Stimulated activated CD8-positive, alpha-beta memory T cell treated with anti-CD3 and anti-CD28 coated beads, Interleukin-15, amount 100 ng/mL, for 48 hours (primary cell): ENCODE data around the gene MRPL17.

Experiments
- DNase-seq, 2 donors: peaks; one replicate each; pipeline ENCODE4 v3.0.0-alpha.2; 2020; ENCODE audit warnings: low read depth in 2 of 2

MRPL17 gene

DNA sequence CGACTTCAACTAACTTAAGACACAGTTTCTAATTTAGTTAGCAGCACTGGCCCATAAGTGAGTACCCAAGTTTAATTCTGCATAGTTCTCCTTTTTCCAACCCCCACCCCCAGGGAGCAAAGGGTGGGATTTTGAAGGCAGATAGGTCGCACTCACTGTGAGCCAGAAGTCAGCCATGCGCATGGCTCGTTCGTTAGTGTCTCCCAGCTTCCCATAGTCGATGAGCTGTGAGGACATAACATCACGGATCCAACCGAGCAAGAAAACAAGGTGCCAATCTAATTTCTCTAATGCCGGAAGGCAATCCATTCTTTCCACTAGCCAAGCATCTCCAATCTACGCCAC, 577 bp downstream of the MRPL17 start:
- no peak for DNase-seq

DNA sequence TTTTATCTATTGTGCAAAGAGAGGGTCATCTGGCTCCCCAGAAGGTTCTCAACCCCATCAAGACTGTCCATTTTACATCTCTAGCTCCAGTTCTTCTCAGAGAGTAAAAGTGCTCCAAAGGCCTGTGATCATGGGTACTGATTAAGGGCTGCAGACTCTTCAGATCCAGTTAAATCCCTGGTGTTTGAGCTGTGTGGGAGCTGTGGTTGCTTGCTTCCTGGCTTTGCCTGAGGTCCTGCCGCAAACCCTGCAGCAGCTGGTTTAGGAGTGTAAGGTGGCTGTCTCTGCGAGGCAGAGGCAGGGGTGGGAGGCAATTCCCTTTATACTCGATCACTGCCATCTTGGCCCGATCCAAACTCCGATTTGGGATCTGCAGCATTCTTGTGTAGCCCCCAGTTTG, 1.2 kb downstream of the MRPL17 start:
- DNase-seq: no peak

DNA sequence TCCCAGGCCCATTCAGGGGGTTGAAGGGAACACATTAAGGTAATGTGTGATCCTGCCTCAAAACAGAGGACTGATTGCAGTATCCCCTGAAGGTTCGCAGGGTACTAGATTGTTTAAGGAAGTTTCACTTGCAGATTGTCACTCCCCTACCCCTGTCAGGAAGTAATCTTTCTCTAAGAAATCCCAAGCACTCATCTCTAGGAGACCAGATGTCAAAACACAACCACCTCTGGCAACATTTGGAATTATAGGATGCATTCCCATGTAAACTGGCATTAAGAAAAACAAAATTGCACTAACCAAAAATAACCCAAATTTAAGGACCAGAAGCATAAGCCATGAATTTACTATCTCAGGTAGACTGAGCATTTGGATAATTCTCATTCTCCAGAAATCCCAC, 1.6 kb downstream of the MRPL17 start:
- no peak for DNase-seq

DNA sequence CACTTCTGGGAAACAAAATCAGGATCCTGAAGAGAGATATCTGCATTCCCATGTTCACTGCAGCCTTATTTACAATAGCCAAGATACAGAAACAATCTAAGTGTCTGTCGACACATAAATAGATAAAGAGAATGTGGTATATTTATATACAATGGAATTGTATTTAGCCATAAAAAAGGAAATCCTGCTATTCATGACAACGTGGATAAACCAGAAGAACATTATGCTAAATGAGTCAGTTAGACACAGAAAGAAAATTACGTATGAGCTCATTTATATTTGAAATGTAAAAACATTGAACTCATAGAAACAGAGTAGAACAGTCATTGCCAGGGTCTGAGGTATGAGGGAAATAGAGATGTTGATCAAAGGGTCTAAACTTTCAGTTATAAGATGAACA, 6.1 kb downstream of the MRPL17 start:
- no peak for DNase-seq

DNA sequence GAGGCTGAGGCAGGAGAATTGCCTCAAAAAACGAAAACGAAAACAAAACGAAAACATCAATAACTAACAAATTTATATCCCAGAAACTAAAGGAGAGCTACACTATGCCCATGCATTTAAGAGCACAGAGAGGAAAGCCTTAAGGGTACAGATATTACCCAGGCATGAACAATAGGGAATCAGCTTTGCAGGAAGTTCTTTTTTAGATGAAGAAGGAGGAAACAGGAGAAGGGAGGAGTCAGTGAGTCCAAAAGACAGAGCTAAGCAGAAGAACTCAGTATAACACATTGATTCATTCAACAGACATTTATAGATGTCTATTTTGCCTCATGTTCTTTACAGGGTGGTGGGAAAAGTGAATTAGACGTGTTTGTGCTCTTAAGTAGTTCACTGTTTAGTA, 8.3 kb downstream of the MRPL17 start:
- DNase-seq: no peak

DNA sequence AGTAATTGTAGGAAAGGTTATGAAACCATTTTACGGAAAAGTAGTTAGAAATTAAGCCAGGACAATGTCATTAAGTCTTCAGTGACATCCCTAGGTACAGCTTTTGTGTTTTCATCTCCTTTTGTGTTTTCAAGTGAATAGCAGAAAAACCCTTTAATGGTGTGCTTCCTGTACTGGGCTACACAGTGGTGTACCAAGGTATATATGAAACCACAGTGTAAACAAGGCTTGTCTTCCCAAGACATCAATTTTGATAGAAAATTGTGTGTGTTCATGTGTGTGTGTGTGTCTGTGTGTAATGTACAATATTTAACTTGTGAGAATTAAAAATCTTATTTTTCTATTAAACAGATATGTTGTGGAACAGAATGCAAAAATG, 8.9 kb downstream of the MRPL17 start:
- DNase-seq: no peak

DNA sequence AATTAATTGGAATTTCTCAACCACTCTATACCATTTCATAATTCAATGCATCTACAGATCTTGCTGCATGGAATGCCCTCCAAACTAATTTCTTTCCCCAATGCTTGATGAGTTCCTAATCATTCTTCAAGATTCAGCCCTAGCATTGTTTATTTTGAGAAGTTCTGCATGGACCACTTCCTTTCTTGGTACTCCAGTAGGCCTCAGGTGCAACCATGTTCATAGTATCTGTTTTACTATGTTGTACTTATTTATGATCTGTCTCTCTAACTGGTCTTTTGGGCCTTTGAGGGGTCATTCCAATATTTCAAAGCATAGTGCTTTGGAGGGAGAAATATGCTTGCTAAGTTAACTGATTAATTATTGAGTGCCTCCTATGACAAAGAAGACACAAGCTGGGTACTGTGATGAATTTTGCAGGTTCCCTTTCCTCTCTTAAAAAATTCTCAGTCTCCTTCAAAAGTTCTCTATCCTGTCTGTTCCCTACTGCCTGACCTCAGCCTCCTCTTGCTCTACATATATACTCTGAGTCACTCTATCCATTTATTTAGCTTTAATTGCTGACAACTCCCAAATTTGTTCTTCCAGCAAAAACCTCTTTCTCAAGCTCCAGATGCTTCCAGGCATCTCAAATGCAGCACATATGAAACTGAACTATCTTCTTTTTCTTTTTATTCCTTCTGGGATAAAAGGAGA, 9.5 kb downstream of the MRPL17 start:
- DNase-seq: no peak

DNA sequence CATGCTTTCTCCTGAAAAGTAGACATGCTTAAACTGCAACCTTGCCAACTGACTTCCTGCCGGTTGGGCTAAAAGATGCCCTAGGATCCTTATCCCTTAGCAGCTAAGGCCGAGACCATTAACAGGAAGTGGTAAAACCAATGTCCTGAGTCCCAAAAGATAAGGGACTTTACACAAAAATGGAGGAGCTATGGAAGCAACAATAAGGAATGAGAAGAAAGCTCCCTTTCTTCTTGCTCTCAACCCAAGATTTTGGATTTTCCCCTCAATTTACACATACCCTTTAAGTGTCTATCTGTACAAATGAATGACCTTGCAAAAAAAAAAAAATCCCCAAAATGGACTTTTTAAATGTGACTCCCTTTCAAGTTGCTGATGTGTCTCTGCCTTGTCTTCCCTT, 11.1 kb downstream of the MRPL17 start:
- DNase-seq: no peak

DNA sequence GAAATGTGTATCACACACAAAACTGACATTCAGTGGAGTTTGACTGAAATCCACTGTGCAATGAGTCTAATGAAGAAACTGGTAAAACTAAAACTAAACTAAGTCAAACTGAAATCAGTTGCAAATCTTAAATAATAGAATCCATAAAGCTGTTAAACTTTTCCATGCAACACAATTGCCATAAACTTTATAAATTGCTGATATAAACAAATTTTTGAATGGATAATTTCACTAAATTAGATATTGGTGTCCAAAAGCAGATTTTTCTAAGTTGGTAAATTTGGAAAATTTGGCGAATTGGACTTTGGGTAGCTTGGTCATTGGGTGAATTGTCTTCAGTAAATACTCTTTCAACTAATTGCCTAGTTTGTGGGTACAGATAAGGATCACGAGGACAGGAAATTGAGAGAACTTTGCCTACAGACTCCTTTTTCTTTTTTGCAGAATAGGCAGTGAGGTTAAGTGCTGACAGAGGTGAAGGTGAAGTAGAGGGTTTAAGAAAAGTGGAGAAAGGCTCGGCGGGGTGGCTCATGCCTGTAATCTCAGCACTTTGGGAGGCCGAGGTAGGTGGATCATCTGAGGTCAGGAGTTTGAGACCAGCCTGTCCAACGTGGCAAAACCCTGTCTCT, 12.8 kb downstream of the MRPL17 start:
- no peak for DNase-seq

DNA sequence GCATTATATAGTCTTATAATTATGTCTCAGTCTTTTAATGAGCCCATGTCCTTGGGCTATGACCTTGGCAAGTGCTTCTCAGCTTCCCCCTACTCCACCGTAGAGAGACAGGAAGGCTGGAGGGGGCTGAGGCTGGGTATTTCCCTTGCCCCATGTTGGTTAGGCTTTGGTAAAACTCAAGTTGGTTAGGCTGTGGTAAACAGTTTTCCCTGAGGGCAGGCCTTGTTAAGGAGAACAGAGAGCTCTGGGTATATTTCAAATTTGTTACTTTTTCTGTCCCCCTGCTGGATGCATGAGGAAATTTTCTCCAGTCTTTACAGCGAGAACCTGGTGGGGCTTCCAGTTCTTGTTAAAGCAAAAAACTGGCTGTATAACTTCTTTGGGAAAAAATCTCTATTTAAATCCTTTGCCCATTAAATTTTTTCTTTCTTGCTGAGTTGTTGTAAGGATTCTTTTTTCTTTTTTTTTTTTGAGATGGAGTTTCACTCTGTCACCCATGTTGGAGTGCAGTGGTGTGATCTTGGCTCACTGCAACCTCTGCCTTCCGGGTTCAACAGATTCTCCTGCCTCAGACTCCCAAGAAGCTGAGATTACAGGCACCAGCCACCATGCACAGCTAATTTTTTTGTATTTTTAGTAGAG, 15.3 kb downstream of the MRPL17 start:
- no peak for DNase-seq

DNA sequence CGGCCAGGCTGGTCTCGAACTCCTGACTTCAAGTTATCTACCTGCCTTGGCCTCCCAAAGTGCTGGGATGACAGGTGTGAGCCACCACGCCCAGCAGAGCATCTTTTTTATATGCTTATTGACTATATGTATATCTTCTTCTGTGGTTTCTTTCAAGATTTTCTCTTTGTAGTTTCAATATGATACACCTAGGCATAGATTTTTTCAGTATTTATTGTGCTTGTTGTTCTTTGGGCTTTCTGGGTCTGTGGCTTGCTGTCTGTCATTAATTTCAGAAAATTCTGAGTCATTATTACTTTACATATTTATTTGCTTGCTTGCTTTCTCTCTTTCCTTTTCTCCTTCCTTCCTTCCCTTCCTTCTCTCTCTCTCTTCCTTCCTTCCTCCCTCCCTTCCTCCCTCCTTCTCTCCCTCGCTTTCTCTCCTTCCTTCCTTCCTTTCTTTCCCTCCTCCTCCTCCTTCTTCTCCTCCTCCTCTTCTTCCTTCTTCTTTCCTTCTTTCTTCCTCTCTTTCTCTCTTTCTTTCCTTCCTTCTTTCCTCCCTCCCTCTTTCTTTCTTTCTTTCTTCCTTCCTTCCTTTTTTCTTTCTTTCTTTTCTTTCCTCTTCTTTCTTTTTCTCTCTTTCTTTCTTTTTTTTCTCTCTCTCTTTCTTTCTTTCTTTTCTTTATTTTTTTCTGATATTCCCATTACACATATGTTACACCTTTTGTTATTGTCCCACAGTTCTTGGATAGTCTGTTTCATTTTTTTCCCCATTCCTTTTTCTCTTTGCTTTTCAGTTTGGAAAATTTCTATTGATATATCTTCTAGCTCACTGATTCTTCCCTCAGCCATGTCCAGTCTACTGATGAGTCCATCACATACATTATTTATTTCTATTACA, 16.6 kb downstream of the MRPL17 start:
- DNase-seq: no peak

DNA sequence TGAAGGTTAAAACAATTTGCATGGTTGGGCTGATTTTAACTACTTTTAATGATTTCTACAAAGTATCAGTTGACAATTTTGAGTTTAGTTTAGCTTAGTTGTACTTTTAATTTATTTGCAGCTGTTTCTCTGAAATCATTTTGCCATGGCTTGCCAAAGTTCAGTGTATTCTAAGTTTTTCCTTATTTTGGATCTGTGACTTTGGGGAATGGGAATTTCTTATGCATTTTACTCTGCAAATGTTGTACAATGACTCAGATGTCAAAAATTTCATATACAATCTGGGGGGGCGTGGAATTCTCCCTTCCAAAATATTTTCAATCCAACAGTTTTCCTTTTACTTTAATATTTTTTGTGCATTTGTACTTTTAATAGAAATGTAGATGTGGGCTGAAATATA, 18.6 kb downstream of the MRPL17 start:
- DNase-seq: no peak

DNA sequence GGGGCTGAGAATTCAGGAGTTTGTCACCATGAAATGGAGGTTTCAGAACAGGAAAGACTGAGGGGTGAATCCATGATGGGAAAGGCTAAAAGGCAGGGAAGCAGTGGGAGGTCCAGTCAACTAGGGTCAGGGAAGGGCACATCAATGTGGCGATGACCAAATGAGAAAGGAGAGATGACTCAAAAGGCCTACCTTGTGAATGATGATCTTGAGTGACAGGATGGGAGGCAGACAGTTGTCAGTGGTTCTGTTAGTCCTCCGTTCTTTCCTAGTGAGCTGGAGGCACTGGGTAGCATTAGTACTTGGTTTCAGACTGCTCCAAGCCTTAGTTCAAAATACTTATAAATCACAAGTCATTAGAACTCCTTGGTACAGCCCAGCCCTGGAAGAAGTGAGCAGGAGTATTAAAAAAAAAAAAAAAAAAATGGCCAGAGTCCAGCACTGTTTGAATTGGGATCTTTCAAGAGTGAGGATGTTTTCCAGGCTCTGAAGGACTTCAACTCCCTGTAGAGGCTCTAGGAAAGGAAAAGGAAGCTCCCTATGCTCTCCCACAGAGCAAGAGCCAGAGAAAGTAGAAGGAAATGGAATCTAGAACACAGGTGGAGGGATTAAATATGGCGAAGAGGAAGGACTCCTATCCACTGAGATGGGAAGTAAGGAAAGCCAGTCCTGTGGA, 19.2 kb downstream of the MRPL17 start:
- DNase-seq: no peak

DNA sequence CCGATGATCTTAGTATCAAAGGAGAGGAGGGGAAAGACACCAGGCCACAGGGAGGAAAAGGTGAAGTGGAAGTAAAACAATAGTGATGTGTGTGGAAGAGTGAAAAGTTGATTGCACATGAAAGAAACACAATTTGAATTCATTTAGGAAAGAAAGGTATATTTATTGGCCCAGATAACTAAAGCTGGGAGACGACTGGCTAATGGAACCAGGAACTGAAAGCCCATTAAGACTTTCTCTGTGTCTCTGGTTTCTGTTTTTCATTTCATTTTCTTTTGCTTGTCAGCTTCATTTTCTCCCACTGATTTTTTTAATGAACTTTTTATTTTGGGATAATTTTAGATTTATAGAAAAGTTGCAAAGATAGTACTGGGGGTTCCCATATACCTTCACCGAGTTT, 22.4 kb downstream of the MRPL17 start:
- DNase-seq: no peak

DNA sequence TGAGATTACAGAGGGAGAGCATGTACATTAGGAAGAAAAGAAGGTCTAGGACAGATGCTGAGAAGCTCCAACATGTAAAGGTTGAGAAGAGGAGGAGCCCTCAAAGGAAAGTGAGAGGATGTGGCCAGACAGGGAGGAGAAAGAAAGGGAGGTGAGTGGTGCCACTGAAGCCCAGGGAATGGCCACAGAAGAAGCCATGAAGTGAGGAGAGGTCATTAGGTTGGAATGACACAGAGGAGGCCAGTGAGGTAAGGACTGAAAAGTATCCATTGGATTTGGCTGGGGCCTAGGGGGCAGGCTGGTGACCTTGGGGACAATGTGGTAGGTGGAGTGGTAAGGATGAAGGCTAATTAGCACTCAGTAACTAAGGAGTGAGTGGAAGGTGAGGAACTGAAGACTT, 24.5 kb downstream of the MRPL17 start:
- no peak for DNase-seq

DNA sequence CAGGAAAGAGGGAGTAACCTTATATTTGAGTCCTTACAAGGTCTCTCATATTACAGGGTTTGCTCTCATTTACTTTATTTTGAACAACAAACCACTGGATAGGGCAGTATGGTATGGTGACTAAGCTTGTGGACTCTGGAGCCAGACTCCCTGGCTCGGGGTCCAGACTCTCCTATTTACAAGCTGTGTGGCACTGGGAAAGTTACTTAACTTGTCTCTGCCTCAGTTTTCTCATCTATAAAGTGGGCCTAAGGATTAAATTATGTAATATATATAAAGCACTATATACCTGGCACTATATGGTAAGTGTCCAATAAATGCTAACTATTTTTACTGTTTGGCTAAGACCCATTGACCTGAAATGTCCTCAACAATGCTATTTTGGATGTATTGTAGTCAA, 25.8 kb downstream of the MRPL17 start:
- DNase-seq: no peak

DNA sequence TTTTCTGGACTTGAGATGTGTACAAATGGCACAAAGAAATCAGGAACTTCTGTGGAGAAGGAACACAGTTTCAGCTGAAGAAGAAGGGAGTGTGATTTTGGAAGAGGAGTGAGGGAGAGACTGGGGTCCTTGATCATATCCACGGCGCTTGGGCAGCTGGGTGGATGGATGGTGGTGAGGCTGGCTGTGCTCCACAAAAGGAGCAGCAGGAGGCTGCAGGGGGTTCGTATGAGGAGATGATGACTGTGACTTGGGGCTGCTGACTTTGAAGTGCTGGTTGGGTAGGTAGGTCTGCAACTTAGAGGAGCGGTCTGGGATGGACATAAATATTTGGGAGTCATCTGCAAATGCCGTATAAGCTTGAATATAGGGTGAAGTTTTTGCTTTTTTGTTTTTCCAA, 26.2 kb downstream of the MRPL17 start:
- no peak for DNase-seq

DNA sequence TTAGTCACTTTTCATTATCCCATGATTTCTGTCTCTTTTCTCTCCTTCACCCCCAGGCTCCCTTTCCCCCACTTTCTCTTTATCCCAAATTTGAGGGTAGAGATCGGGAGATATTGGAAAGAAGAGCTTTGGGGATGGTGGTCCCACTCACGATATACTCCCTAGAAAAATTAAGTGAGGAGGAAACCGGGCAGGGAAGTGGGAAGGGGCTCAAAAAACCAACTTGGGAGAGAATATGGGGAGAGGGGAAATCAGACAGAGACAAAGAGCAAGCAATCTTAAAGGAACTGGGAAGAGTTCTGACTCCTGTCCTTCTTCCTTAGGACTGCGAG, 26.6 kb downstream of the MRPL17 start:
- DNase-seq: no peak

DNA sequence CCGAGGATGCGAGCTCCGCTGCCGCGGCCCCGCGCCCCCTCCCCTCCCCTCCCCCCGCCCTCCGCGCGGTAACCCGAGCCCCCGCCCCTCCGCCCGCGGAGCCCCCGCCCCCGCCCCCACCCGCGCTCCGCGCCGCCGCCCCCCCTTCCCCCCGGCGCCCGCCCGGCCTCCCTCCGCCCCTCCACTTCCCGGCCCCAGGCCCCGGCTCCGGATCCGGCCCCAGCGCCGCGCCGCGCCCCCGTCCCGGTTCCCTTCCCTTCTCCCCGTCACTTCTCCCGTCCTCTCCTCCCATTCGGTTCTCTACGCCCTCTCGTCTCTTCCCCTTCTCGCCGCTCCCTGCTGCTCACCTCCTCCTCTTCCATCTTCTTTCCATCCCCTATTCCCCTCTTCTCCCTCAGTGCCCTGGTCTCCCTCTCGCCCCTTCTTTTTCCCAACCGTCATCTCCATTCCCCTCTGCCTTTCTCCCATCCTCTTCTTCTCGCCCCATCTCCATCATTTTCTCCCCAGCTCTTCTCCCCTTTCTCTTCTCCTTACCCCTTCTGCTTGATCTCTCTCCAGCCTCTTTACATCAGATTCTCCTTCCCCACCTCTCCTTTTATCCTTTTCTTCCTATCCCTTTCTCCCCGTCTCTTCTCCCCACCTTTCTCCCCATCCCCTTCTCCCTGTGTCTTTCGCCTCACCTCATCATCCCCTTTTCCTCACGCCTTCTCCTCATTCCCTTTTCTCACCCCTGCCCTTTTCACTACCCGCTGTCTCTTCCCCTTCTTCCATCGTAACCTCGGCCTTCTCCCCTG, 27.2 kb downstream of the MRPL17 start, which contains the start of gene DCHS1:
Gene DCHS1, minus strand, starts transcription at position 20 of the 794 bp plus-strand sequence. CDS start 14,196 bp downstream, outside the sequence.
- no peak for DNase-seq

DNA sequence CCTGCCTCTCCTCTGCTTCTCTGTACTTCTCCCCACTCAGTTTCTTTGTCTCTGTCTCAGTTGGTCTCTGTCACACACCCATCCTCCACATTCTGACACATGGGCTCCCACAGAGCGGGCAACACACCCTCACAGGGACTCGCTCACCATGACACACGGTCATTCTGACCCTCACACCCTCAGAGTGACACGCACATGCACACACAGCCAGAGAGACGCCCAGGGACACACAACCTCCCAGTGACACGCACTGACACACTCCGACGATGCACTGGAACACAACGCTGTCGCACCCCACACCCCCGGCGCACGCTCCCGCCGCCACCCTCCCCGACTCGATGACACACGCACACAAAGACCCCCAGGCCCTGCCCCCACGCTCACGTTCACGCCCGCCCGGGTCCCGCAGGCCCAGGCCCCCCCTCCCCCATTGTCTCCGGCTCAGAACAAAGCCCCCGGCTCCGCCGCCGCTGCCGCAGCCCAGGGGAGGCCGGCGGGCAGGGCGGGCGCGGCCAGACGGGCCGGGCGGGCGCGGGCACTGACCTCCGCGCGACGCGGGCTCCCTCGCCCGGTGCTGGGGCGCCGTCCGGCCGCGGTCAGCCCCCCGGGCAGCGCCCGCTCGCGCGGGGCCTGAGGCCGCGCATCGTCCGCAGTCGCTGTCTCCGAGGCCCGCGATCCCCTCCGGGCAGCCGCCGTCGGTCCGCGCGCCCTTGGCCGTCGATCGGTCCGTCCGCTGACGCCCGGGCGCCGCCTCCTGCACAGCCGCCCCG, 27.9 kb downstream of the MRPL17 start:
- no peak for DNase-seq
